HK-2 (cell line): ENCODE results near the gene GCHFR.

ENCODE experiments used
- DNase-seq: peaks from one replicate; pipeline ENCODE4 v3.0.0-alpha.2; 2018; ENCODE audit not compliant: unreplicated experiment

Gene GCHFR

GRCh38 chr15:40775740-40776536, 12.1 kb downstream of the GCHFR start:
- no peak for DNase-seq

- peak; percentile 44 for DNase-seq
Measured at GRCh38 chr15:40776537-40777141, 12.8 kb downstream of the GCHFR start.

GRCh38 chr15:40782609-40783227, 18.9 kb downstream of the GCHFR start:
- peak; percentile 59 for DNase-seq

DNA sequence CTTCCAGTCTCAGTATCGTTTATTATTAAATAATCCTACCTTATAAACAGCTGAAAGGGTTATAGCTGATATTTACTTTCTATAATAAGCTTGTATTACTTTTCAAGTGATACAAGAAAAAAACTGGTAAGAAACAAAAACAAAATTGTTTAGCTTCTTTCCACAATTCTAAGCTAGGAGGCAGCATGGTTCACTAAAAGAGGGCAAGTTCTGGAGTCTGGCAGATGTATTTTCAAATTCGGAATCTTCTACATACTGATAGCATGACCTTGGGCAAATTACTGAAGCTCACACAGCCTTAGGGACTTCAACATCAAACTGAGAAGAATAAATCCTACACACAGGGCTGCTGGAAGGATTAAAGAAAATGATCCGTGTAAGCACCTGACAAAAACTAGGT, 21.3 kb downstream of the GCHFR start:
- no peak for DNase-seq

DNA sequence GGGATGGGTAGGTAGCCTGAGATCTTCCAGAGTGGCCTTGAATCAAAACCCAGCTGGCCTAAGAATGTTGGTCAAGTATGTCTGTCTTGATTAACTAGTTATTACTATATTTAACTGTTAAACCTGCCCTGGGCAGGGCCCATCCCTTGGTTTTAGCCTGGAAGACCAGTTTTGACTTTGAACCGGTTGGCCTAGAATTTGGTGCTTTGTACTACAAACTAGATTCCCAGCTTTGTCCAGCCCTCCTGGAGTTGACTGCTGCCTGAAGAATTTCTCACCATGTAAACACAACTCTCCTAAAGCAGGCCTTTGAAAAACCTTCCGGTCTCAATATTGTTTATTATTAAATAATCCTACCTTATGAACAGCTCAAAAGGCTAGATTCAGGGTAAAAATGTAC, 21.9 kb downstream of the GCHFR start:
- no peak for DNase-seq

DNA sequence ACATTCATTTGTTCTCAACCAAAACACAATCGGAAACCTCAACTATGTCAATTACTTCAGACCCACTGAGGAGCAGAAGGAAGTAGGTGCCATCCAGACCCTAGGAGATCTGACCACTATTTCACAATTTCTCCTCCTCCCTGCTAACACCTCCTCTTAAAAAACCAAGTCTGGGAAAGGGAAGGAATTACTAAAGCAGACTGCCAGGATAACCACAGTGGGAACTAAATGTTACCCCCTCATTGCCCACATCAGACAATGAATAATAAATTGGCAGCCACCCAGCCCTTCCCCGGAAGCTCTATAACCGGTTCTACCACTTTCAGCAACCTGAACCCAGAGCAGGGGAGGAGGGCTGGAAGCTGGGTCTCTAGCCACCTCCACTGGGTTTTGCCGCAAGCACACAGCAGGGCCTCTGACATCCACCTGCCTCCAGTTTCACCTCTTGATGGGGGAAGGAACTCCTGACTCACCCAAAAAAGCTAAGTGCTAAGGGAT, 23.5 kb downstream of the GCHFR start:
- peak; percentile 47 for DNase-seq

GRCh38 chr15:40787991-40788390, 24.1 kb downstream of the GCHFR start:
- DNase-seq: no peak

GRCh38 chr15:40789119-40789518, 25.3 kb downstream of the GCHFR start:
- DNase-seq: no peak

- DNase-seq: no peak
Measured at GRCh38 chr15:40789999-40790398, 26.1 kb downstream of the GCHFR start.

- DNase-seq: no peak
Measured at GRCh38 chr15:40790718-40791117, 26.9 kb downstream of the GCHFR start.

DNA sequence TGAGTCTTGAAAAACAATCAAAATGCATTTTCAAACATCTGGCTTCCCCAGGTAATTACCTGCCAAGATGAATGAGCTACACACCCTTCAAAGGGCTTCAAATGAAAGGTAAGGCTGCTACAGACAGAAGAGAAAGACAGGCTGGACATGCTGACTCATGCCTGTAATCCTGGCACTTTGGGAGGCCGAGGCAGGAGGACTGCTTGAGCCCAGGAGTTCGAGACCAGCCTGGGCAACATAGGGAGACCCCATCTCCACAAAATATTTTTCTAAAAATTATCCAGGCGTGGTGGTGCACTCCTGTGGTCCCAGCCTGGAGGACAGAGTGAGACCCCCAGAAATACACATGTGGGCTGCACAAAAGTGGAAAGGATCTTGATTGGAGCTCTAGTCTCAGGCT, 28.5 kb downstream of the GCHFR start:
- no peak for DNase-seq

GRCh38 chr15:40793216-40793989, 29.5 kb downstream of the GCHFR start:
- peak; percentile 71 for DNase-seq

DNA sequence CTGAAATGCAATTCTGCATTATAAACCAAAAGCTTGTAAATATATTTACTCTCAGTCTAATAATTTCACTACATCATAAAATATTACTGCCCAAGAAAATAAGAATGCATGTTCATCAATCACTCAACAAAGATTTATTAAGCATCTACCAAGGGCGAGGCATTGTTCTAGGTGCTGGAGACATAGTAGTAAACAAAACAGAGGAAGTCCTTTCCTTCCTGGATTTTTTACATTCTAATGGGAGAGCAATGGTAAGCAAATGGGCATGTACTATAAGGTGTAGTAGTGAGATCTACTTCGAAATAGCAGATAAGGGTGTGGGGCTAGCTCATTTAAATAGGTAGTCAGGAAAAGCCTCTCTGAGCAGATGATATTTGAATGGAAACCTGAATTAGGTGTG, 32.2 kb downstream of the GCHFR start:
- no peak for DNase-seq

- DNase-seq: no peak
Measured at GRCh38 chr15:40796512-40796911, 32.6 kb downstream of the GCHFR start.

DNA sequence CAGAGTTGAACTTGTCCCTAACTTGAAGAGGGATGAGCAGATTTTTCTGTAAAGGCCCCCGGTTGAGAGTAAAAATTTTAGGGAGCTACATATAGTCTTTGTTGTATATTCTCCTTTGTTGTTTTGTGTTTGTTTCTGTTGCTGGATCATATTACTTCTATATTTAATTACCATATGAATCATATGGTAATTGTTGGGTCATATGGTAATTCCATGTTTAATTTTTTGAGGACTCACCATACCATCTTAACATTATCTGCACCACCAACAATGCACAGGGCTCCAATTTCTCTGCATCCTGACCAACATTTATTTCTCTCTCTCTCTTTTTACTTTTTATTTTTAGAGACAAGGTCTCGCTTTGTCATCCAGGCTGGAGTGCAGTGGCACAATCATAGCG, 35.7 kb downstream of the GCHFR start:
- DNase-seq: no peak

DNA sequence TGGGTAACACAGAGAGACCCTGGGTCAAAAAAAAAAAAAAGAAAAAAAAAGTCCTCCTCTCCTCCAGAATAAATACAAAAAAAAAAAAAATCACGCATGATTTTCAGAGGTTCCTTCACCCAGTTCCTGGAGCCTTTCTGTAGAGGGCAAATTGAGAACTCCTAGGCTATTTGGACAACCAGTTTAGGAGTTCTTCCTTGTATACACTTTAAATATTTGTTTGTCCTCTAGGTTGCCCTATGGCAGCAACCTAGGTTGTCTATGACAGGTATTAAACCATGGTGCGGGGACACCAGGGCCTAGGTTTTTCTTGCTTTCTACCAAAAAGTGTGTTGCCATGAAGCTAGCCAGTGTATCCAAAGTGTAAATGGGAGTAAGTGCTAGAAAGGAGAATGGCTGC, 39.2 kb downstream of the GCHFR start:
- no peak for DNase-seq

- DNase-seq: no peak
Measured at GRCh38 chr15:40803688-40804087, 39.8 kb downstream of the GCHFR start.

DNA sequence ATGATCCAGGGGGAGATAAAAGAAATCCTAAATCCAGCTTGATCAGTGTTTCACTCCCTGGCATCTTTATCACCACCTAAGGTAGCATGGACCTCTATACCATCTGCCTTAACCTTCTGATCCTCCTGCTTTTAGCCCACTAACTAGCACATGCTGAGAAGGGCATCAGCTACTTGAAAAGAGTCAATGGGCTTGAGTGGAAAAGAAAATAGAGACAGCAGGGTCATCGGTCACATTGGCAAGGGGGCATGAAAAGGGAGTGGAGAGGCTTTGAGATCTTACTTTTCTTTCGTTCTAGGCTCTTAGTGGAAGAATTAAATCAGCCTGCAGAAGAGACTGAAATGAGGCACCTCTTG, 42.8 kb downstream of the GCHFR start:
- DNase-seq: no peak

- peak; percentile 89 for DNase-seq
Measured at GRCh38 chr15:40807028-40807887, 43.4 kb downstream of the GCHFR start, which contains the start of the genes DNAJC17 and ZFYVE19. Gene DNAJC17, minus strand, starts transcription at chr15:40807473. Its CDS starts 27 bp downstream, at chr15:40807446. Gene ZFYVE19, plus strand, starts transcription at chr15:40807089. Its CDS starts 501 bp downstream, at chr15:40807590.

- DNase-seq: no peak
Measured at GRCh38 chr15:40807888-40808461, 44.1 kb downstream of the GCHFR start.
